Activated CD4-positive, CD25-positive, alpha-beta regulatory T cell treated with anti-CD3 and anti-CD28 coated beads, Interleukin-2, amount 50 U/mL, for 16 hours (primary cell): ENCODE results near the gene OR6C76.

Source experiments
- DNase-seq: peaks from one replicate; pipeline ENCODE4 v3.0.0-alpha.2; 2020; ENCODE audit warnings: low read depth, low spot score

The OR6C76 gene

GRCh38 chr12:55469291-55469690 is 43.2 kb downstream of the OR6C76 start:
- no peak for DNase-seq

GRCh38 chr12:55470088-55470829 is 44.2 kb downstream of the OR6C76 start, which contains the start of gene OR6C70:
Gene OR6C70 (minus strand): TSS chr12:55470138. CDS start chr12:55470138, 0 bp downstream.
- no peak for DNase-seq

- DNase-seq = no peak
Measured at GRCh38 chr12:55472264-55472663, 46.2 kb downstream of the OR6C76 start.
